GM21381 (cell line): ENCODE measurements around the gene TIPIN.
"Not testable (repeated sequence)": the region's sequence is repeated elsewhere in the genome, so short reads cannot be mapped to it uniquely, and the experiment has no call there.

Experiments used
- ATAC-seq: cut with Tn5 transposase; IDR thresholded peaks from one replicate; pipeline ENCODE4 v1.9.1; 2021; ENCODE audit warnings: mild to moderate bottlenecking, moderate library complexity; ENCODE audit not compliant: unreplicated experiment

Gene TIPIN

DNA sequence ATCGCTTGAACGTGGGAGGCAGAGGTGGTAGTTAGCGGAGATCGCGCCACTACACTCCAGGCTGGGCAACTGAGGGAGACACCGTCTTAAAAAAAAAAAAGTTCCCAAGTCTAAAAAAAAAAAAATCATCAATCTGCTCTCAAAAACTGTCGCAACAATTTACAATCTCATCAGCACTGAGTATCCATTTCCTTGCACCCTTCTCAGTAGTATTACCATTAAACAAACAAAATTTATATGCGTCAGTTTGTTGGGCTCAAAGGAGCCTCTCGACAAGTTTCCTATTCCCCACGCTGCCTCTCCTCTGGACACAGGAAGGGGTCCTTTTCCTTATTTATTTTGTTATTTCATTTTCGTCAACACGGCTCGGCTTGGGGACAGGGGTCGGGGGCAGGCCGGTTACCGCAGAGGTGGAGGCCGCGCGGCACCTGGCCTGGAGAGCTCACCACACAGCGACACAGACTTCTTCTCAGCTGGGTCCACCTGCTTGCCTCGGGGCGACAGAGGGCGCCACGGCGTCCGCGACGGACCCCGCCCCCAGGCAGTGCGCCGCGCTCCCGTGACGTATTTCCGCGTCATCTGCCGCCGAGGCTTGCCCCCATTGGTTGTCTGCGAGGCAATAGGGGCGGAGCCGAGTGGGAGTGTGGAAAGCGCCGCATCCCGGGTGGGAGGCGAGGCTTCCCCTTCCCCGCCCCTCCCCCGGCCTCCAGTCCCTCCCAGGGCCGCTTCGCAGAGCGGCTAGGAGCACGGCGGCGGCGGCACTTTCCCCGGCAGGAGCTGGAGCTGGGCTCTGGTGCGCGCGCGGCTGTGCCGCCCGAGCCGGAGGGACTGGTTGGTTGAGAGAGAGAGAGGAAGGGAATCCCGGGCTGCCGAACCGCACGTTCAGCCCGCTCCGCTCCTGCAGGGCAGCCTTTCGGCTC, 30.0 kb upstream of the TIPIN start, which contains the start of gene MAP2K1:
Gene MAP2K1 (plus strand): TSS at position 709 of the 920 bp plus-strand sequence. CDS start 436 bp downstream, outside the sequence.
- ATAC-seq: peak; percentile 79

DNA sequence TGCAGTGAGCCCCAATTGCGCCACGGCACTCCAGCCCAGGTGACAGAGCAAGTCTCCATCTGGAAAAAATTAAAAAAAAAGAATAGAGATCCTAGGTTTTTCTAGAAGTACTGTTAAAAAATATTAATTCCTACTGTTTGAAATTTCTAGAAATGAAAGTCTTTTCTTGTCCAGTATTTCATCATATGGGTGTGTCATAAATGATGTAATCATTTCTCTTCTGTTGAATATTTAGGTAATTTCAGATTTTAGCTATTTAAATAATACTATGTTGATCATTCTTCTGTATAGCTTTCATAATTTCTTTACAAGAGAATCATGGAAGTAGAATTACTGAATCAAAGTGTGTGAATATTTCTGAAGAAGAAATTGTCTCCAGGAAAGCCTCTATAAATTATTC, 24.9 kb upstream of the TIPIN start:
- ATAC-seq: not testable (repeated sequence)

DNA sequence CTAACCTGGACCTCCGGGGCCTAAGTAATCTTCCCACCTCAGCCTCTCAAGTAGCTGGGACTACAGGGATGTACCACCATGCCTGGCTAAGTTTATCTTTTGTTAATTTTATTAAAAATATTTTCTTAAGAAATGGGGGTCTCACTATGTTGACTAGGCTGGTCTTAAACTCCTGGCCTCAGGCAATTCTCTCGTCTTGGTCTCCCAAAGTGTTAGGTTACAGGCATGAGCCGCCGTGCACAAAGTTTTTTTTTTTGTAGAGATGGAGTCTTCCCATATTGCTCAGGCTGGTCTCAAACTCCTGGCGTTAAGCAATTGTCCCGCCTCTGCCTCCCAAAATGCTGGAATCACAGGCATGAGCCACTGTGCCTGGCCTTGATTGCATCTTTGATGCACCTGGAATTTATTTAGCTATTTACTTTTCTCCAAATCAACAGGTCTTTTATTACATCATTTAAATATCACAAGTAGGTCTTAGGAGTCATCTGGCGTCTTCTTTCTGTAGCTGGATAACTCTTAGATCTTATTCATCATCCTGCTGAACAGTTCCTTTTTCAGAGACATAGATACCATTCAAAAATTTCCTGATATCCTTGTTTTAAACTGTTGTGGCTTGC, 22.4 kb upstream of the TIPIN start:
- ATAC-seq: no peak

DNA sequence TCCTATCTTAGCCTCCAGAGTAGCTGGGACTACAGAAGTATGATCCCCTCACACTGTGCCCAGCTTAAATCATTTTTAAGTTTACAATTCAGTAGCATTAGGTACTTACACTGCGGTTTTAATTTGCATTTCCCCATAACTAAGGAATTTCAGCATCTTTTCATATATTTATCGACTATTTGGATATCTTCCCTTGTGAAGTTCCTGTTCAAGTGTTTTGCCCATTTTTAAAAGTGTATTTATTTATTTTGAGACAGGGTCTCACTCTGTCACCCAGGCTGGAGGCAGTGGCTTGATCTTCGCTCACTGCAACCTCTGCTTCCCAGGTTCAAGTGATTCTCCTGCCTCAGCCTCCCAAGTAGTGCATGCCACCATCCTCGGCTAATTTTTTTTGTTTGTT, 17.7 kb upstream of the TIPIN start:
- no peak for ATAC-seq

DNA sequence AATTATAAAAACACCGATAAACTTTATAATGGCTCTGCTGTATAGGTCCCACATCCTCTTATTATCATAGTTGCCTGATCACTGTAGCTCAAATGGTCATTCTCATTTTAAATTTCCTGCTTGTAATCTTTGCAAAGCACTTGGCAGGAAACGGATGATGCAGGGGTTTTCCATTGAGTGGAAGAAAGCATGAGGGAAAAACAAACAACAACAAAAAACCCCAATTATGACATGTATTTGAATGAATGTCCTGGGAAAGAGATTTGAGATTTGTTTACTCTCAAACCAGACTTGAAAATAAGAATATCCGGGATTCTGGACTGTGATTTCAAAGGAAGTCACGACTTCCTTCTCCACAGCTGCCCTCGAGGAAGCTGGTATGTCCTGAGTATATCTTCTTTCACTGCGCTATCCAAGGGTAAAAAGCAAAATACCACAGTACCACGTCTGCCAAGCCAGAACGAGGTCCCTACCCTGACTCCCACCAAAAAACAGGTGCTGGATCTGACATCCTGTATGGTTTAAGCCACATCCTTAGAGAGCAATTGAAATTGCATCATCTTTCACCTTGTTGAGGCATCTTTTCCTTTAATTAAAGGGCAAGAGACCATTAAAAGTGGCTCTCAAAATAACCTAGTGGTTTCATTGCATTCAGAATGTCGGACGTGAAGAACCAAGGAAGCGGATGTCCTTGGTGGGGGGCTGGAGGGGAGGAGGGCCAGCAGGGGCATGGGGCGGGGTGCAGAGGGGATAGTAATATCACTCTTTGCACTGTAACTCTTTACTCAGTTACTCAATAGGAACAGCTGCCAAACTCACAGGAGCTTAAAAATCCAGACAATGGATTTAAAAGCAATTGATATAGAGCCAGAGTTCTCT, 13.5 kb upstream of the TIPIN start:
- no peak for ATAC-seq

DNA sequence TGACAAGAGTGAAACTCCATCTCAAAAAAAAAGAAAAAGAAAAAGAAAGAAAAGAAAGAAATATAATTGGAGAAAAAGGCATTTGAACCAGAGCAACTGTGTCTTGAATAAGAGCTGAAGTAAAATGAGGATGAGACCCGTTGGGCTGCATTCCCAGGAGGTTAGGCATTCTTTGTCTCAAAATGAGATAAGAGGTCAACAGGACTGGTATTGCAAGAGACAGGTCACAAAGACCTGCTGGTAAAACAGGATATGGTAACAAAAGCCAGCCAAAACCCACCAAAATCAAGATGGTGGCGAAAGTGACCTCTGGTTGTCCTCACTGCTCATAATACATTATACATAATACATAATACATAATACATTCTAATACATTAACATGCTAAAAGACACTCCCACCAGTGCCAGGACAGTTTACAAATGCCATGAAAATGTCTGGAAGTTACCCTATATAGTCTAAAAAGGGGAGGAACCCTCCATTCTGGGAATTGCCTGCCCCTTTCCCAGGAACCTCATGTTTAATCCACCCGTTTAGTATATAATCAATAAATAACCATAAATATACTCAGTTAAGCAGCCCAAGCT, 8.6 kb upstream of the TIPIN start:
- ATAC-seq: no peak

DNA sequence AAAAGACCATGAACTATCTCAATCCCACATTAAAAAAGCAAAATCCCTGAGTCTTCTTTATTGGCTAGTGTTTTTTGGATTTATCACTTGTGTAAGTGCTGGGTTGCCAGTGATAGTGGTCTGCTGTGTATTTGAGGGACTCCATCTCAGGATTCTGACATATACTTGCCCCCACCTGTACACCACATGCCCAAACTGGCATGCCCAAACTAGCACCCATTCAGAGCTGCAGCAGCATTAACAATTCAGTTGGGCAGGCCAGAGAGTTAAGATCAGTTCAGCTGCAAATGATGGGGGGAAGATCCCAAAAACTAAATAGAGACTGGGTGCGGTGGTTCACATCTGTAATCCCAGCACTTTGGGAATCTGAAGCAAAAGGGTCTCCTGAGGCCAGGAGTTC, 6.3 kb upstream of the TIPIN start:
- no peak for ATAC-seq

DNA sequence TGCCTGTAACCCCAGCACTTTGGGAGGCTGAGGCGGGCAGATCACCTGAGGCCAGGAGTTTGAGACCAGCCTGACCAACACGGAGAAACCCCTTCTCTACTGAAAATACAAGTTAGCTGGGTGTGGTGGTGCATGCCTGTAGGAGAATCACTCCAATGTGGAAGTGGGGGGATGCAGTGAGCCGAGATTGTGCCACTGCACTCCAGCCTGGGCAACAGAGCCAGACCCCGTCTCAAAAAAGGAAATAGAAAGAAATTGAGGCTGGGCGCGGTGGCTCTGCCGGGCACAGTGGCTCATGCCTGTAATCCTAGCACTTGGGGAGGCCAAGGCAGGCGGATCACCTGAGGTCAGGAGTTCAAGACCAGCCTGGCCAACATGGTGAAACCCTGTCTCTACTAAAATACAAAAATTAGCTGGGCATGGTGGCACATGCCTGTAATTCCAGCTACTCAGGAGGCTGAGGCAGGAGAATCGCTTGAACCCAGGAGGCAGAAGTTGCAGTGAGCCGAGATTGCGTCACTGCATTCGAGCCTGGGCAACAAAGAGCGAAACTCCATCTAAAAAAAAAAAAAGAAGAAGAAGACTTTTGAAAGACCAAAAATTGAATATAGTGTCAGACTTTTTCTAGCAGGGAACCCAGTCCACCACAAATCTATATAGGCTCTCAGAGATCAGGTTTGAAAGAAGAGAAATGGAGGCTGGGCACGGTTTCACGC, 5.4 kb upstream of the TIPIN start:
- not testable (repeated sequence) for ATAC-seq

DNA sequence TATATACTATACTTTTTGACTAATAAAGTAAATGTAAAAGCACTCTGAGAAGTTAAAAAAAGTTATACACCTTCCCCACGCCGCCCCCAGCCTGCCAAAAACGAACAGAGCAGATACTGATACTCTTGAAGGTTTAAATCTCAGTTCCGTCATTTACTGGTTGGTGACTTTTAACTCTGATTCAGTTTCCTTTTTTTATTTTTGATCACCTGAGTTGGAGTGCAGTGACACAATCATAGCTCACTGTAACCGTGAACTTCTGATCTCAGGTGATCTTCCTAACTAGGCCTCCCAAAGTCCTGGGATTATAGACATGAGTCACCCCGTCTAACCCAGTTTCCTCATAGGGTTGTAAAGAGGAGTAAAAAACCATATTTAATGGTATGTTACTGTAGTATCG, 3.3 kb upstream of the TIPIN start:
- no peak for ATAC-seq

DNA sequence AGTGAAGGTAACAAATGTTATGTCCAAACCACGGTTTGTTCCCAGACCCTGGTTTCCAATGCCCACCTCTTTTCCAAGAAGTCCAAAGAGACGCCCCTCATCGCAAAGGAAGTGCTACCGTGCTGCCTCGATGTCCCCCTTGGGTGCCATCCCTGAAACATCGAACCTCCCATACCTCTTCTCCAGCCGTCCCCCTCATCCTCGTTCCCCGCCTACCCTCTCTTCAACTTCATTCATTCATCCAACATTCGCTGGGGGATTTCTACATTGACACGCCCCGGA, 467 bp downstream of the TIPIN start:
- peak; percentile 6 for ATAC-seq

DNA sequence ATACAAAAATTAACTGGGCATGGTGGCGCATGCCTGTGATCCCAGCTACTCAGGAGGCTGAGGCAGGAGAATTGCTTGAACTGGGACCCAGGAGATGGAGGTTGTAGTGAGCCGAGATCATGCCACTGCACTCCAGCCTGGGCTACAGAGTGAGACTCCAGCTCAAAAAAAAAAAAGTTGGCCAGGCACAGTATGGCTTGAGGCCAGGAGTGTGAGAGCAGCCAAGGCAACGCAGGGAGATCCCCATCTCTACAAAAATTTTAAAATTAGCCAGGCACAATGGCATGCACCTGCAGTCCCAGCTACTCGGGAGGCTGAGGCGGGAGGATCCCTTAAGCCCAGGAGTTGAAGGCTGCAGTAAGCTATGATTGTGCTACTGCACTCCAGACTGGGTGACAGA, 8.0 kb downstream of the TIPIN start:
- not testable (repeated sequence) for ATAC-seq

DNA sequence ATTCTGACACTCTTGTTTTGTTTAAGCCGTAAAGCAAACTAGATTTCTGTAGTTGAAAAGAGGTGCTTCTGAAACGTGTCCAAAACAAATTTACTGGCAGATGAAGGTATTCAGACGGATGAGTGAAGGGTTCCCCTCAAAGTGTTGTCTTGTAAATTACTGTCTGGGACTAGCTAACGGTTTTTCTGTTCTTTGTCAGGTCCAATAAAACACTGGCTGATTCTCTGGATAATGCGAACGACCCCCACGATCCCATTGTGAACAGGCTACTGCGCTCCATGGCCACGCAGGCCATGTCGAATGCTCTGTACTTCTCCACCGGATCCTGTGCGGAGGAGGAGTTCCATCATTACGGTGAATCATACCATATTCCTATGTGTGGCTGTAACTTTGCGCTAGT, 27.7 kb downstream of the TIPIN start:
- no peak for ATAC-seq

DNA sequence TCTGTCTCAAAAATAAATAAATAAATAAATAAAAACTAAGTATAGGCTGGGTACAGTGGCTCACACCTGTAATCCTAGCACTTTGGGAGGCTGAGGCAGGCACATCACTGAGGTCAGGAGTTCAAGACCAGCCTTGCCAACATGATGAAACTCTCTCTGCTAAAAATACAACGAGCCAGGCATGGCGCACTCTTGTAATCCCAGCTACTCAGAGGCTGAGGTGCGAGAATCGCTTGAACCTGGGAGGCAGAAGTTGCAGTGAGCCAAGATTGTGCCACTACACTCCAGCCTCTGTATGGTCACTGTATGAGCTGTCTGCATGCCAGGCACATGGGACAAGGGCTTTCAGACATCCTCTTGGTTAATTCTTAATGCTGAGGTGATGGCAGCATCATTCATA, 28.7 kb downstream of the TIPIN start:
- ATAC-seq: no peak

DNA sequence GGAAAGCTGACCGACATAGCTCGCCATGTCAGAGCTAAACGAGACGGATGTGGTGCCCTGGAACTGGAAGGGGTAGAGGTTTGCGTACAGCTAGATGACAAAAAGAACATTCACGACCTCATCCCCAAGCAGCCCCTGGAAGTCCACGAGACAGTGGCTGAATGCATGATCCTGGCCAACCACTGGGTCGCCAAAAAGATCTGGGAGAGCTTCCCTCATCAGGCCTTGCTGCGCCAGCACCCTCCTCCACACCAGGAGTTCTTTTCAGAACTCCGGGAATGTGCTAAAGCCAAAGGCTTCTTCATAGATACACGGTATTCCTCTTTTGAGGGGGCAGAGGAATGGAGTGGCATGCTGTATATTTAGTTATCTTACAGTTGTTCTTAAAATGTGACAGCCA, 30.4 kb downstream of the TIPIN start:
- no peak for ATAC-seq

DNA sequence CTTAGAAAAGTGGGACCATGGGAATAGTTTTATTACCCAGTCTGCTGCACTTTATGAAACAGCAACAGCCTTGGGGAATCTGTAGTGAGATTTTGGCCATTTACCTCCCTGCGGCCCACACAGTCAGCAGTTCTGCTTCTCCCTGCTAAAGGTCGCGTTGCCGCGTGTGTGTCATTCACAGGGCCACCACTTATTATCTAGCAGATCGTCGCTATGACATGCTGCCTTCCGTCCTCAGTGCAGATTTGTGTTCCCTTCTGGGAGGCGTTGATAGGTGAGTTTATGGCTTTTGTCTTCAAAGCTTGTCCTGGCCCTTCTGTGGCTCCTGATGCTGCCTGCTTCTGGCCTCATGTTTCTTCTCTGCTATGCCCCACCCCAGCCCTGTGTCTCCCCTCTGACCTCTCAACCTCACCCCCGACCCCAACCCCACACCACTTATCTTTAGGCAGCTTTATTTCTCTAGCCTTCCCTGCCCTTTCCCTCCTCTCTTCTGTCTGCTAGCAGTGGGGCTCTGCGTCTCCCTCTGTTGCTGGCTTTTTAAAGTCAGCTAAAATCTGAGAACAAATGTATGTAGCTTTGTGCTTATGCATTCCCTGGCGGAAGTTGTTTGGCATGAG, 33.1 kb downstream of the TIPIN start:
- ATAC-seq: no peak

DNA sequence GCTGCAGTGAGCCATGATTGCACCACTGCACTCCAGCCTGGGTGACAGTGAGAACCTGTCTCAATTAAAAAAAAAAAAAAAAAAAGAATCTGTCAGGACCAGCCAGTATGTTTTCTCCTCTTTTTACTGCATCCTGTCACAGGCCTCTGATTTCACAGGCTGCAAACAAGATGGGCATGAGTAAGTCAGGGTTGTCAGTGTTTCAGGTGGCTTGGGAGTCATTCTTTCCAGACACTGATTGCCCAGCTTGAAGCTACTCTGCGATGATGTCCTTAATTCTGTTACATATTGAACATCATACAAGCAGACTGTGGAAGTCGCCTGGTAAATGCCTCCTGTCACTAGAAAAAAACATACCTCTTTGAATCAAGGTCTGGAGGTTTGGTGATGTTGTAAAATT, 44.3 kb downstream of the TIPIN start:
- no peak for ATAC-seq

DNA sequence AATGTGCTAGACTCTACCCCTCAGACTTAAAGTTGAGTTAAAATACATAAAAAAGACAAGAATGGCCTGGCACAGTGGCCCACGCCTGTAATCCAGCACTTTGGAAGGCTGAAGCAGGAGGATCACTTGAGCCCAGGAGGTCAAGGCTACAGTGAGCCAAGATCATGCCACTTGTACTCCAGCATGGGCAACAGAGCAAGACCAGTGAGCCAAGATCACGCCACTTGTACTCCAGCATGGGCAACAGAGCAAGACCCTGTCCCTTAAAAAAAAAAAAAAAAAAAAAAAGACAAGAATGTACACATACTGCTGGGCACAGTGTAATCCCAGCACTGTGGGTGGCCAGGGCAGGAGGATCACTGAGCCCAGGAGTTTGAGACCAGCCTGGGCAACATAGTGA, 45.7 kb downstream of the TIPIN start:
- ATAC-seq: no peak

DNA sequence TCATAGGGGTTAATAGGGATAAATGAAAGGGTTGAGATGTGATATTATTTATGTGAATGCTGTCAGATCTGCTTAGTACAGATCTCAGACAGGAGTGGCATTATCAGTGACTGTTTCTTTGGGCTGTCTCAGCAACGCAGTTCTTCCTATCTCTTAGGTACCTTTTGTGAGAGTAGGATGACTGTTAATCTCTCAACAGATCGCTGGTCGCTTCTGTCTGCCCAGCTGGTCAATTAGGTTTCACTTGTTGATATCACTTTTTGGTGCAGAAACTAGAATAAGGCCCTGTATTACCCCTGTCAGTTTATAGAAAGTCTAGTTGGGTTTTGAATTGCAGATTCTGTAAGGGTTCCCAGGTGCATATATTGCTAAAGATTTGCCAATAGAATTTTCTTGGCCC, 46.7 kb downstream of the TIPIN start:
- ATAC-seq: no peak

DNA sequence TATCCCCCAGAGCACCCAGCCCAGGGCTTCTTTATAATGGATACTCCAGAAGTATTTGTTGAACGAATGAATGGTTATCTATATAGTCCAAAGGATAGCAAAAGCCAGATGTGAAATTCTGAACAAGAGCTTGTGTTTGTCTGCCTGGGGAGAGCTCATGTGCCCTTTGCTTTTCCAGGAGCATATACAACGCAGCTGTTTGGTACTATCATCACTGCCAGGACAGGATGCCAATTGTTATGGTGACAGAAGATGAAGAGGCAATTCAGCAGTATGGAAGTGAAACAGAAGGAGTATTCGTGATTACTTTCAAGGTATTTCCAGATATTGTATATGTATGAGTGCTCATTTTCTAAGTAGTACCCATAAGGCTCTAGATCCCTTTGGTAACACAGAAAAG, 48.0 kb downstream of the TIPIN start:
- ATAC-seq: no peak

DNA sequence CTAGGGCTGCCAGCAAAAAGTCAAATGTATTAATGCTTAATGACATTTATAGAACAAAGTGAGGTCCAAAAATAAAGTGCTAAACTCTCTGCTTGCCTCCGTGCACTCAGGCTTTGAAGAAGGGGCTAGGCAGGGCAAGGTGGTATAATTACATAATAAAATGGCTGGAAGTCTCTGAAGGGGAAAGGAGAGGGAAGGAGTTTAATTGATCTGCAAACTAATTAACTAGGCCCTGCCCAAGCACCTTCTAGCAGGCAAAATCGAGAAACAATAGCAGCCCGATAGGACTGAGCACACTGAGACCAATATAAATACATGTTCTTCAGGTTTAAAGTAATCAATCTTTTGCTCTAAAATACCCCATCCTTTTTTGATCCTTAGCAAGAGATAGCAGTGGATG, 50.1 kb downstream of the TIPIN start:
- ATAC-seq: no peak
